Measurements from ENCODE around the gene CHRNB4.

CHRNB4 gene

DNA sequence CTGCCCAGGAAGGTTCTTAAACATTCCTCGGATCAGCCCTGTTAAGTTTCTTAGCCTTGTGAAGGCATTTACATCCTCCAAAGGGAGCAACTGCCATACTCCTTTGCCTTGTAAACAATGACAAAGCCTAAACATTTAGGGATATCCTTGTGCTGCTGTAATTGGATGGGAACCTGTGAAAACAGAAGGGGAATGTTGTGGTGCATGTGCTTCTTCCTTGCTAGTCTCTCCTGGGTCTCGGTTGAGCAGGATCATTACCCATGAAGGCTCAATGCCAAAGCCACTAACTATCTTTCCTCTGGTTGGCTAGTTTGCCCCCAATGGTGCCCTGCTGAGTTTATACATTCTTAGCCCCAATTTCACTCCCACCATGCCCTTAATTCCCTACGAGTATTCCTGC lies 37.5 kb downstream of the CHRNB4 start:
- Histone ChIP-seq H3K27me3 (ENCODE audit: control insufficient read depth, insufficient read depth, low read length) (no peaks in the 10 kb centered on the region), H3K36me3 (ENCODE audit: control insufficient read depth, low read depth, low read length) (no peaks in the 10 kb centered on the region), H3K9me3 (ENCODE audit: control insufficient read depth, low read depth, low read length) (peaks cover 3% of the 10 kb centered on the region), H3K4me1 (ENCODE audit: control insufficient read depth, low read depth, low read length) (no peaks in the 10 kb centered on the region), H3K9ac (ENCODE audit: low read length) (no peak overlapping the region), H3K27ac (ENCODE audit: low read length) (no peak overlapping the region), H3K4me3 (ENCODE audit: low read length) (no peak overlapping the region)

DNA sequence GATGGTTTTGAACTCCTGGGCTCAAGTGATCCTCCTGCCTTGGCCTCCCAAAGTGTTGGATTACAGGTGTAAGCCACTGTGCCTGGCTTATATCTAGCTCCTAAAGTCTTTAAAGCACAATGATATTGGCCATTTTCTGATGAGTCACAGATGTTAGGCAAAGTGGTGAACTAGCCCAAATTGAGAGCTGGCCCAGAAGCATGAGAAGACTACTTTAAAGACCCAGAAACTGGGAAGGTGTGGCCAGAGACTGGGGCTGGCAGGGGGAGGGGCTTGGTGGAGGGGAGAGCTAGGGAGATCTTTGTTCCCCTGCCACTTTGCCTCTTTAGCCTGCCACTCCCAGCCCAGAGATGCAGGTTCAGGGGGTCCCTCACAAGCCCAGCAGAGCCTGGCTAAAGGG lies 41.8 kb downstream of the CHRNB4 start:
- Histone ChIP-seq H3K4me3 (ENCODE audit: low read length) (no peak overlapping the region), H3K27me3 (ENCODE audit: control insufficient read depth, insufficient read depth, low read length) (no peaks in the 10 kb centered on the region), H3K36me3 (ENCODE audit: control insufficient read depth, low read depth, low read length) (peaks cover 7% of the 10 kb centered on the region), H3K27ac (ENCODE audit: low read length) (no peak overlapping the region), H3K4me1 (ENCODE audit: control insufficient read depth, low read depth, low read length) (no peaks in the 10 kb centered on the region), H3K9ac (ENCODE audit: low read length) (no peak overlapping the region), H3K9me3 (ENCODE audit: control insufficient read depth, low read depth, low read length) (no peaks in the 10 kb centered on the region)

- no peak overlapping the region for H3K27ac ChIP-seq (ENCODE audit: low read length)
- no peaks in the 10 kb centered on the region for H3K4me1 ChIP-seq (ENCODE audit: control insufficient read depth, low read depth, low read length)
- no peaks in the 10 kb centered on the region for H3K27me3 ChIP-seq (ENCODE audit: control insufficient read depth, insufficient read depth, low read length)
- H3K36me3 ChIP-seq (ENCODE audit: control insufficient read depth, low read depth, low read length) = peaks cover 14% of the 10 kb centered on the region
- H3K4me3 ChIP-seq (ENCODE audit: low read length) = no peak overlapping the region
- no peaks in the 10 kb centered on the region for H3K9me3 ChIP-seq (ENCODE audit: control insufficient read depth, low read depth, low read length)
- no peak overlapping the region for H3K9ac ChIP-seq (ENCODE audit: low read length)
These were observed 42.7 kb downstream of the CHRNB4 start for GRCh38 chr15:78598348-78598747.

DNA sequence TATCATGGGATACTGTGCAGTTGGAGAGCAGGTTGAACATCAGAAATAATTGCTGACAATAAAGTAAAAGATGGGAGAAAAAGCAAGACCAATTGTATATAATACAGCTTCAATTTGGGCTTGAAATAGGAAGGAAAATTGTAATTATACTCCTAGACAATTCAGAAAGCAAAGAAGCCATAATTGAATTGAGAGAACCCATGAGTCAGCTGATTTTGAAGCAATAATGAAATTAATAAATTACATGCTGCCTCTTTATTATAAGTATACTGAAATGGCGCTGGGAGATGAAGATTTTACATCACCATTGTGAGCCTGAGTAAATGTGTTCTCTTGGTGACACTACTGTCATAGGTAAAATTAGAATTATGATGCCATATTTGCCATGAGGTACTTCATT lies 43.4 kb downstream of the CHRNB4 start:
- Histone ChIP-seq H3K36me3 (ENCODE audit: control insufficient read depth, low read depth, low read length) (peaks cover 18% of the 10 kb centered on the region), H3K4me1 (ENCODE audit: control insufficient read depth, low read depth, low read length) (no peaks in the 10 kb centered on the region), H3K9me3 (ENCODE audit: control insufficient read depth, low read depth, low read length) (no peaks in the 10 kb centered on the region), H3K27me3 (ENCODE audit: control insufficient read depth, insufficient read depth, low read length) (no peaks in the 10 kb centered on the region), H3K4me3 (ENCODE audit: low read length) (no peak overlapping the region), H3K9ac (ENCODE audit: low read length) (no peak overlapping the region), H3K27ac (ENCODE audit: low read length) (no peak overlapping the region)

- no peaks in the 10 kb centered on the region for H3K27me3 ChIP-seq (ENCODE audit: control insufficient read depth, insufficient read depth, low read length)
- no peaks in the 10 kb centered on the region for H3K4me1 ChIP-seq (ENCODE audit: control insufficient read depth, low read depth, low read length)
- no peak overlapping the region for H3K27ac ChIP-seq (ENCODE audit: low read length)
- H3K9me3 ChIP-seq (ENCODE audit: control insufficient read depth, low read depth, low read length) = no peaks in the 10 kb centered on the region
- H3K9ac ChIP-seq (ENCODE audit: low read length) = no peak overlapping the region
- no peaks in the 10 kb centered on the region for H3K36me3 ChIP-seq (ENCODE audit: control insufficient read depth, low read depth, low read length)
- no peak overlapping the region for H3K4me3 ChIP-seq (ENCODE audit: low read length)
These were observed 66.1 kb downstream of the CHRNB4 start for GRCh38 chr15:78574944-78575343.

Measured in iPS-18a (cell line).